ENCODE results near the gene SCUBE2.

DNA sequence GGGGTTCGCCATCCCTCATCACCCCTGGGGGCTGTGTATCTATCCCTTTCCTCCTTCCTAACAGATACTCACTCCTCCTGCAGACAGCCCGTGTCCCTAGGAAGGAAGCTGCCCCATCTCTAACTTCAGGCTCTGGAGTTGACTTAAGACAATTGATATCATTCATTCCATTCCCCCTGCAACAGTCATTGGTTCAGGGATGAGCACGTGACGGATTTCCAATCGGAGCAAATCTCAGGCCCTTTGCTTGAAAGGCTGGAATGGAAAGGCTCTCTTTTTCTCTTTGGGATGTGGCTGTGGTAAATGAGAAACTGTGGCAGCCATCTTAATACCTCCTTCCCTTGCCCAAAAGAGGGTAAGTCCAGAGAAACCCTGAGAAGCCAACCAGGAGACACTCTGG is 5.0 kb upstream of the SCUBE2 start:
- TF ChIP-seq POLR2A (IDR thresholded peaks at IDR 0.05), result no peak
- TF ChIP-seq, protein P1, sequence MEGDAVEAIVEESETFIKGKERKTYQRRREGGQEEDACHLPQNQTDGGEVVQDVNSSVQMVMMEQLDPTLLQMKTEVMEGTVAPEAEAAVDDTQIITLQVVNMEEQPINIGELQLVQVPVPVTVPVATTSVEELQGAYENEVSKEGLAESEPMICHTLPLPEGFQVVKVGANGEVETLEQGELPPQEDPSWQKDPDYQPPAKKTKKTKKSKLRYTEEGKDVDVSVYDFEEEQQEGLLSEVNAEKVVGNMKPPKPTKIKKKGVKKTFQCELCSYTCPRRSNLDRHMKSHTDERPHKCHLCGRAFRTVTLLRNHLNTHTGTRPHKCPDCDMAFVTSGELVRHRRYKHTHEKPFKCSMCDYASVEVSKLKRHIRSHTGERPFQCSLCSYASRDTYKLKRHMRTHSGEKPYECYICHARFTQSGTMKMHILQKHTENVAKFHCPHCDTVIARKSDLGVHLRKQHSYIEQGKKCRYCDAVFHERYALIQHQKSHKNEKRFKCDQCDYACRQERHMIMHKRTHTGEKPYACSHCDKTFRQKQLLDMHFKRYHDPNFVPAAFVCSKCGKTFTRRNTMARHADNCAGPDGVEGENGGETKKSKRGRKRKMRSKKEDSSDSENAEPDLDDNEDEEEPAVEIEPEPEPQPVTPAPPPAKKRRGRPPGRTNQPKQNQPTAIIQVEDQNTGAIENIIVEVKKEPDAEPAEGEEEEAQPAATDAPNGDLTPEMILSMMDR (IDR thresholded peaks at IDR 0.05), result no peak

Data from Peyer's patch (tissue), 4 donors.